Lung (tissue), 16 donors: ENCODE results near the gene ASGR1. TPM values are rescaled to one million over a fixed set of nuclear protein-coding genes. Genes with fewer than 3 reads are reported as not detected.

Experiments used
- ATAC-seq: fragments of 200-7000 bp; cut with Tn5 transposase; one replicate; pipeline ENCODE4 v1.9.1; 2020; ENCODE audit warnings: moderate number of reproducible peaks; ENCODE audit not compliant: insufficient read depth, low FRiP score
- DNase-seq, 3 donors: peaks; one replicate each; pipeline ENCODE4 v3.0.0-alpha.2; 2013 to 2017
- H3K27ac ChIP-seq, 2 donors: one replicate each; pipeline ENCODE4 v1.5.1; 2013; ENCODE audit warnings: mild to moderate bottlenecking in 2 of 2, moderate library complexity in 2 of 2, control low read depth in 1 of 2, inconsistent platforms in 1 of 2, low read depth in 1 of 2, low read length in 1 of 2
- H3K27me3 ChIP-seq, 3 donors: one replicate each; pipeline ENCODE4 v1.5.1; 2013; ENCODE audit warnings: low read length in 2 of 3; ENCODE audit not compliant: control insufficient read depth in 3 of 3, insufficient read depth in 3 of 3
- H3K36me3 ChIP-seq, 4 donors: one replicate each; pipeline ENCODE4 v1.5.1; 2013; ENCODE audit warnings: low read length in 4 of 4, mild to moderate bottlenecking in 1 of 4, moderate library complexity in 1 of 4; ENCODE audit not compliant: control insufficient read depth in 4 of 4, insufficient read depth in 4 of 4
- H3K4me1 ChIP-seq, 5 donors: one replicate each; pipeline ENCODE4 v1.5.1; 2013; ENCODE audit warnings: low read length in 5 of 5, mild to moderate bottlenecking in 2 of 5, moderate library complexity in 1 of 5; ENCODE audit not compliant: control insufficient read depth in 5 of 5, insufficient read depth in 5 of 5
- H3K4me3 ChIP-seq: one replicate; pipeline ENCODE4 v1.5.1; 2013; ENCODE audit warnings: mild to moderate bottlenecking, control low read depth, moderate library complexity
- H3K9ac ChIP-seq, 2 donors: one replicate each; pipeline ENCODE4 v1.5.1; 2013; ENCODE audit warnings: low read length in 2 of 2, control low read depth in 1 of 2; ENCODE audit not compliant: insufficient read depth in 1 of 2
- H3K9me3 ChIP-seq, 4 donors: one replicate each; pipeline ENCODE4 v1.5.1; 2013; ENCODE audit warnings: low read length in 3 of 4, mild to moderate bottlenecking in 1 of 4, moderate library complexity in 1 of 4; ENCODE audit not compliant: control insufficient read depth in 4 of 4, insufficient read depth in 3 of 4
- WGBS, 2 donors: extraction: QIAGEN DNeasy Blood & Tissue Kit; methylation state at CpG; one replicate each; pipeline ENCODE4 v1.1.7; 2013; 5-methylcytosine and 5-hydroxymethylcytosine counted together
- long read RNA-seq, 5 donors: transcript quantifications; one replicate each; lab custom pipeline, GENCODE V29; 2026
- polyA plus RNA-seq, 2 donors: library from polyadenylated mRNA; stranded (reverse); fragments of 200-250 nt; gene quantifications; one replicate each; pipeline ENCODE4 v1.2.1, GENCODE V29; 2013
- total RNA-seq, 2 donors: library from RNA; depleted of rRNA in 1 of 2; stranded (reverse); fragments of >200 nt in 1 of 2; gene quantifications; one replicate each; pipeline ENCODE4 v1.2.1, GENCODE V29; 2014 to 2021
- TF ChIP-seq, protein P1 (sequence below): IDR thresholded peaks from 2 replicates; pipeline ENCODE4 v1.5.1; 2012; ENCODE audit warnings: mild to moderate bottlenecking; ENCODE audit errors: control extremely low read depth, extremely low read depth
- donor health status: control.
- donor health status: control.
- donor health status: Bipolar disorder and iron deficiency.
- donor health status: healthy.
- donor health status: DM: yes; HTN: yes; CAD: no.

Gene ASGR1
- total RNA-seq (1 to 10 TPM; 5.9 to 7.0 TPM), polyA plus RNA-seq (10 to 100 TPM in 1 of 2 donors, 1 to 10 TPM in 1; 5.9 to 11.2 TPM)
- long read RNA-seq, donor 1: 0 reads
- long read RNA-seq, donor 2: 0 reads
- long read RNA-seq, donor 3: 0 reads
- long read RNA-seq, donor 4: 0 reads
- long read RNA-seq, donor 5: 0 reads

DNA sequence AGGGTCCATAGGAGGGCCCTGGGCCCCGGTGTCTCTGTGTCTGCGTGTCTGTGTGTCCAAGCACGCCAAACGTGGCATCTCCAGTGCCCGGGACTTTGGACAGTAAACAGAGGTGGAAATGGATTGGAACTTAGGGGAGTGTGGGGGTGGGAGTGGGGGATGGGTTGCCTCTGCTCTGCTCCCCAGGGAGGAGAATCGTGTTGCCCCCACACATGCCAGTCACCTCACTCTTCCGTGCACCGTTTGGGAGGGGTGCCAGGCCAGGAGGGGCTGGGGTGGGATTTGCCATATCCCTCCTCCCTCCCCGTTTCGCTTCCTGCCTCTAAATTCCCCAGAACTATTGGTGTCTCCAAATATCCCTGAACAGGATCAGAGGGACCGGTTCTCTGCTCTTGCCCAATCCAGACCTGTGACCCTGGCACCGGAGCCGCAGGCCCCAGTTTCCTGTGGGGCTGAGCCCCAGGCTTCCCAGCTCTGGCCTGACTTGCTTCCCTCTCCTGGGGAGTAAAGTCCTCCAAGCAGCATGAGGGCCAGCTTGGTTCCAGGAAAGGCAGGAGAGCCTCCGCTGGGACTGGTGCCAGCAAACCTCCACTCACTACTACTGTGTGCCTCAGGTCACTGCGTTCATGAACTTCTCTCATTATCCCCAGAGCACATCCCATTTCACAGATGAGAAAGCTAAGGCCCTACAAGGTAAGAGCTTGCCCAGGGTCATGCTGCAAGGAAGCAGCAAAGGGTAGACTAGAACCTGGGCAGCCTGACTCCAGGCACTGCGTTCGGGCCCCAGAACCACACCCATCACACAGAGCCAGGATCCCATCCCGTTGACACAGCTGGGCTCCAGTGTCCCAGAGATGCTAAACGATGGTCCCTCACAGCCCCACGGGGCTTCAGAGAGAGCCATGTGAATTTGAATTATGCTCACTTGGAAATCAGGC lies at the start of gene ASGR1:
Gene ASGR1 (minus strand): TSS at position 54 of the 938 bp plus-strand sequence. CDS start 807 bp downstream, outside the sequence.
- Histone ChIP-seq H3K9ac (no peak within 1 kb of the TSS), H3K4me1 (peaks cover 0 to 15% (median 8%) of the 10 kb centered on the region in 5 donors), H3K9me3 (no peaks in the 10 kb centered on the region), H3K27me3 (no peaks in the 10 kb centered on the region), H3K36me3 (no peaks in the 10 kb centered on the region), H3K27ac (no peak within 1 kb of the TSS), H3K4me3 (no peak within 1 kb of the TSS)
- TF ChIP-seq, protein P1, sequence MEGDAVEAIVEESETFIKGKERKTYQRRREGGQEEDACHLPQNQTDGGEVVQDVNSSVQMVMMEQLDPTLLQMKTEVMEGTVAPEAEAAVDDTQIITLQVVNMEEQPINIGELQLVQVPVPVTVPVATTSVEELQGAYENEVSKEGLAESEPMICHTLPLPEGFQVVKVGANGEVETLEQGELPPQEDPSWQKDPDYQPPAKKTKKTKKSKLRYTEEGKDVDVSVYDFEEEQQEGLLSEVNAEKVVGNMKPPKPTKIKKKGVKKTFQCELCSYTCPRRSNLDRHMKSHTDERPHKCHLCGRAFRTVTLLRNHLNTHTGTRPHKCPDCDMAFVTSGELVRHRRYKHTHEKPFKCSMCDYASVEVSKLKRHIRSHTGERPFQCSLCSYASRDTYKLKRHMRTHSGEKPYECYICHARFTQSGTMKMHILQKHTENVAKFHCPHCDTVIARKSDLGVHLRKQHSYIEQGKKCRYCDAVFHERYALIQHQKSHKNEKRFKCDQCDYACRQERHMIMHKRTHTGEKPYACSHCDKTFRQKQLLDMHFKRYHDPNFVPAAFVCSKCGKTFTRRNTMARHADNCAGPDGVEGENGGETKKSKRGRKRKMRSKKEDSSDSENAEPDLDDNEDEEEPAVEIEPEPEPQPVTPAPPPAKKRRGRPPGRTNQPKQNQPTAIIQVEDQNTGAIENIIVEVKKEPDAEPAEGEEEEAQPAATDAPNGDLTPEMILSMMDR: no peak
- DNase-seq (no peak), ATAC-seq (no peak)
- WGBS, 2 donors: 64 to 66% methylated on average over 20 of the region's 20 CpGs

DNA sequence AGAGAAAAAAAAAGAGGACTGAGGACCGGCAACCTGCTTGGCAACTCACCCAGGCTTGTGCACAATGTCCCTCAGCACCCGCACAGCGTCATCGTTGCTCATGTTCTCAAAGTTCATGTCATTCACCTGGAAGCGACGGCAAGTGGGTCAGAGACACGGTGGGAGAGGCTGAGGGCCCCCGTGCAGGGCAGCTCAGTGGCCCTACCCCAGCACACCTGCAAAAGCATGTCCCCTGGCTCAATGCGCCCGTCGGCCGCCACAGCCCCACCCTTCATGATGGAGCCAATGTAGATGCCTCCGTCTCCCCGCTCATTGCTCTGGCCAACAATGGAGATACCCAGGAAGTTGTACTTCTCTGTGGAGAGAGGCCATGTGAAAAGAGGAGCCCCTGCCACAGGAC lies 49.8 kb upstream of the ASGR1 start:
- peaks cover 0 to 13% (median 4%) of the 10 kb centered on the region in 5 donors for H3K4me1 ChIP-seq
- TF ChIP-seq, protein P1: no peak
- DNase-seq (no peak), ATAC-seq (no peak)
- 92 to 97% methylated on average over 14 of the region's 14 CpGs for WGBS, 2 donors
- no peak overlapping the region for H3K27ac ChIP-seq
- H3K9me3 ChIP-seq: no peaks in the 10 kb centered on the region
- H3K36me3 ChIP-seq: peaks cover 0 to 57% (median 33%) of the 10 kb centered on the region in 4 donors
- no peak overlapping the region for H3K9ac ChIP-seq
- no peak overlapping the region for H3K4me3 ChIP-seq
- H3K27me3 ChIP-seq: no peaks in the 10 kb centered on the region

- Histone ChIP-seq H3K27ac (no peak overlapping the region), H3K36me3 (peaks cover 5 to 75% (median 42%) of the 10 kb centered on the region in 4 donors), H3K4me3 (no peak overlapping the region), H3K4me1 (peaks cover 0 to 3% (median 1%) of the 10 kb centered on the region in 5 donors), H3K9me3 (no peaks in the 10 kb centered on the region), H3K9ac (no peak overlapping the region), H3K27me3 (no peaks in the 10 kb centered on the region)
- 94 to 95% methylated on average over 31 of the region's 31 CpGs for WGBS, 2 donors
- no peak for DNase-seq
- TF ChIP-seq, protein P1: no peak
- no peak for ATAC-seq
These were observed 47.8 kb upstream of the ASGR1 start for GRCh38 chr17:7226721-7227710.
